H1 (cell line): ENCODE measurements around the gene RPP25L. TPM values are rescaled to one million over a fixed set of nuclear protein-coding genes. Genes with fewer than 3 reads are reported as not detected.

Experiments used
- CTCF ChIA-PET: fragments of 300-600 bp; sonication (Branson Sonifier 250); formaldehyde crosslinking; loops from one replicate; lab custom pipeline; 2021; ENCODE audit not compliant: partially characterized antibody; lab: Charles Lee
- POLR2A ChIA-PET: fragments of 300-600 bp; sonication (Branson Sonifier 250); formaldehyde crosslinking; loops from one replicate; lab custom pipeline; 2021; ENCODE audit warnings: inconsistent platforms; ENCODE audit not compliant: partially characterized antibody; lab: Charles Lee
- DNase-seq, 2 experiments: peaks; one replicate each; pipeline versions ENCODE4 v3.0.0 to v3.0.0-alpha.2; 2010 to 2022; ENCODE audit warnings: low spot score in 2 of 2, low read depth in 1 of 2, mixed read lengths in 1 of 2
- FAIRE-seq: peaks from 2 replicates; lab custom pipeline; 2011; peaks lifted over from hg19 to GRCh38; lab: Jason Lieb, UNC
- H2AFZ ChIP-seq: 2 replicates; pipeline ENCODE4 v1.8.1; 2012; ENCODE audit warnings: low read length, inconsistent platforms
- H2AK5ac ChIP-seq: 2 replicates; pipeline ENCODE4 v1.6.1; 2013; ENCODE audit warnings: low read depth, low read length
- H2BK120ac ChIP-seq: replicated peaks from 2 replicates; pipeline ENCODE3; 2013; ENCODE audit warnings: low read depth, low read length, inconsistent platforms
- H2BK12ac ChIP-seq: 2 replicates; pipeline ENCODE4 v1.6.1; 2013; ENCODE audit warnings: low read depth, low read length
- H2BK15ac ChIP-seq: 2 replicates; pipeline ENCODE4 v1.6.1; 2013; ENCODE audit warnings: low read length
- H2BK20ac ChIP-seq: 2 replicates; pipeline ENCODE4 v1.6.1; 2013; ENCODE audit warnings: low read length
- H2BK5ac ChIP-seq: 2 replicates; pipeline ENCODE4 v1.6.1; 2013; ENCODE audit warnings: low read depth, low read length
- H3K14ac ChIP-seq: 2 replicates; pipeline ENCODE4 v1.6.1; 2013; ENCODE audit warnings: inconsistent platforms; ENCODE audit not compliant: insufficient read length
- H3K18ac ChIP-seq: 2 replicates; pipeline ENCODE4 v1.6.1; 2013; ENCODE audit warnings: low read length; ENCODE audit errors: extremely low read depth
- H3K23ac ChIP-seq: 2 replicates; pipeline ENCODE4 v1.6.1; 2013; ENCODE audit warnings: inconsistent platforms; ENCODE audit not compliant: insufficient read length
- H3K23me2 ChIP-seq: 2 replicates; pipeline ENCODE4 v1.6.1; 2013; ENCODE audit warnings: low read depth, low read length
- H3K27ac ChIP-seq: 2 replicates; pipeline ENCODE4 v1.6.1; 2011; ENCODE audit warnings: low read depth, low read length, inconsistent platforms
- H3K27me3 ChIP-seq, 4 experiments: replicated peaks in 1 of 4; 1 replicate in 1 of 4; 2 replicates in 3 of 4; pipeline versions ENCODE4 v1.6.1 to v1.8.1; 2011 to 2013; ENCODE audit warnings: low read length in 3 of 4, mild to moderate bottlenecking in 3 of 4, inconsistent platforms in 2 of 4, mixed read lengths in 2 of 4, moderate library complexity in 1 of 4; ENCODE audit not compliant: control insufficient read depth in 3 of 4, insufficient read depth in 3 of 4; ENCODE audit errors: extremely low read depth in 1 of 4
- H3K36me3 ChIP-seq, 4 experiments: 2 replicates each; pipeline versions ENCODE4 v1.6.1 to v1.8.1; 2011 to 2013; ENCODE audit warnings: mild to moderate bottlenecking in 4 of 4, low read length in 3 of 4, moderate library complexity in 2 of 4, control low read depth in 1 of 4, inconsistent platforms in 1 of 4; ENCODE audit not compliant: insufficient read depth in 4 of 4, control insufficient read depth in 2 of 4
- H3K4ac ChIP-seq: replicated peaks from 2 replicates; pipeline ENCODE3; 2013; ENCODE audit warnings: low read length, low read depth, mixed read lengths, inconsistent platforms; ENCODE audit not compliant: insufficient read length
- H3K4me1 ChIP-seq, 4 experiments: replicated peaks in 1 of 4; 1 replicate in 1 of 4; 2 replicates in 3 of 4; pipeline versions ENCODE4 v1.6.1 to v1.8.1; 2011 to 2013; ENCODE audit warnings: low read length in 3 of 4, inconsistent platforms in 2 of 4, mixed read lengths in 1 of 4; ENCODE audit not compliant: insufficient read depth in 4 of 4, control insufficient read depth in 3 of 4
- H3K4me2 ChIP-seq, 2 experiments: 2 replicates each; pipeline versions ENCODE4 v1.6.1 to v1.8.1; 2011 to 2013; ENCODE audit warnings: low read depth in 2 of 2, low read length in 2 of 2, control low read depth in 1 of 2, inconsistent platforms in 1 of 2, mild to moderate bottlenecking in 1 of 2; ENCODE audit not compliant: insufficient read depth in 1 of 2
- H3K4me3 ChIP-seq, 4 experiments: fragments of 200-600, 300-600 bp in 1 of 4; sonication (generic), shearing (Covaris generic), sonication (Bioruptor Twin) in 1 of 4; 2 replicates each; pipeline versions ENCODE4 v1.5.1 to v1.8.1; 2011 to 2016; ENCODE audit warnings: low read length in 4 of 4, low read depth in 3 of 4, control low read depth in 2 of 4, inconsistent platforms in 2 of 4, mild to moderate bottlenecking in 2 of 4, mixed read lengths in 1 of 4, moderate library complexity in 1 of 4; ENCODE audit not compliant: insufficient read depth in 2 of 4; ENCODE audit errors: extremely low read depth in 1 of 4
- H3K56ac ChIP-seq: replicated peaks from 2 replicates; pipeline ENCODE3; 2013; ENCODE audit warnings: low read depth, mild to moderate bottlenecking, mixed read lengths, low read length, inconsistent platforms; ENCODE audit not compliant: insufficient read length
- H3K79me1 ChIP-seq: 2 replicates; pipeline ENCODE4 v1.6.1; 2013; ENCODE audit warnings: low read depth, low read length, control low read depth
- H3K79me2 ChIP-seq, 2 experiments: 2 replicates each; pipeline versions ENCODE4 v1.6.1 to v1.8.1; 2012 to 2013; ENCODE audit warnings: low read length in 2 of 2, mild to moderate bottlenecking in 2 of 2, inconsistent platforms in 1 of 2; ENCODE audit not compliant: insufficient read depth in 2 of 2, control insufficient read depth in 1 of 2
- H3K9ac ChIP-seq, 4 experiments: replicated peaks in 1 of 4; 1 replicate in 1 of 4; 2 replicates in 3 of 4; pipeline versions ENCODE4 v1.6.1 to v1.8.1; 2011 to 2013; ENCODE audit warnings: low read depth in 3 of 4, low read length in 3 of 4, control low read depth in 2 of 4, mild to moderate bottlenecking in 2 of 4, moderate library complexity in 2 of 4, inconsistent platforms in 1 of 4; ENCODE audit errors: extremely low read depth in 1 of 4
- H3K9me3 ChIP-seq, 2 experiments: 2 replicates each; pipeline versions ENCODE4 v1.6.1 to v1.8.1; 2012 to 2013; ENCODE audit warnings: mild to moderate bottlenecking in 2 of 2, moderate library complexity in 2 of 2, control low read depth in 1 of 2, inconsistent platforms in 1 of 2, low read depth in 1 of 2, low read length in 1 of 2, mixed read lengths in 1 of 2; ENCODE audit not compliant: insufficient read depth in 2 of 2
- H4K20me1 ChIP-seq, 2 experiments: replicated peaks in 1 of 2; 2 replicates each; pipeline versions ENCODE3 to v1.8.1; 2011 to 2013; ENCODE audit warnings: inconsistent platforms in 2 of 2, low read length in 2 of 2, mild to moderate bottlenecking in 1 of 2; ENCODE audit not compliant: insufficient read depth in 2 of 2, control insufficient read depth in 1 of 2
- H4K5ac ChIP-seq: 2 replicates; pipeline ENCODE4 v1.6.1; 2013; ENCODE audit warnings: low read length, low read depth, mixed read lengths, inconsistent platforms; ENCODE audit not compliant: insufficient read length
- H4K8ac ChIP-seq: 2 replicates; pipeline ENCODE4 v1.8.0; 2013; ENCODE audit warnings: mild to moderate bottlenecking, moderate library complexity, low read length, inconsistent platforms; ENCODE audit not compliant: insufficient read depth; ENCODE audit errors: extremely low read depth
- H4K91ac ChIP-seq: replicated peaks from 2 replicates; pipeline ENCODE3; 2013; ENCODE audit warnings: low read length, mixed read lengths, inconsistent platforms; ENCODE audit not compliant: insufficient read length
- ASH2L ChIP-seq: fragments of 200-600, 300-600 bp; sonication (generic); IDR thresholded peaks from one replicate; pipeline ENCODE4 v1.7.1; 2017; ENCODE audit warnings: low read length
- CBX8 ChIP-seq: fragments of 300-800, 300-1000 bp; sonication (generic); IDR thresholded peaks from 2 replicates; pipeline ENCODE4 v1.7.1; 2016; ENCODE audit warnings: low read depth, low read length, borderline replicate concordance
- CTBP2 ChIP-seq: IDR thresholded peaks from 2 replicates; pipeline ENCODE4 v1.7.0; 2011; ENCODE audit warnings: borderline replicate concordance, mild to moderate bottlenecking, moderate library complexity, mixed read lengths, low read length; ENCODE audit not compliant: insufficient read depth, insufficient read length
- CTCF ChIP-seq, 3 experiments: IDR thresholded peaks; 1 replicate in 2 of 3; 2 replicates in 1 of 3; pipeline versions ENCODE4 v1.5.1 to v1.6.1; 2011; ENCODE audit warnings: low read length in 3 of 3, mild to moderate bottlenecking in 3 of 3, inconsistent platforms in 2 of 3, low read depth in 1 of 3, moderate library complexity in 1 of 3; ENCODE audit not compliant: insufficient read depth in 1 of 3; ENCODE audit errors: control extremely low read depth in 1 of 3
- NANOG ChIP-seq: IDR thresholded peaks from 2 replicates; pipeline ENCODE4 v1.6.1; 2011; ENCODE audit warnings: low read length, low read depth, mild to moderate bottlenecking, inconsistent platforms; ENCODE audit not compliant: insufficient read depth, poor library complexity, severe bottlenecking
- PHF8 ChIP-seq: fragments of 200-600 bp; sonication (generic); conservative IDR thresholded peaks from 2 replicates; pipeline ENCODE4 v1.7.1; 2012; ENCODE audit warnings: low read depth, mild to moderate bottlenecking, inconsistent platforms, low read length, moderate library complexity
- RNF2 ChIP-seq: fragments of 200-900, 300-1000 bp; sonication (generic); IDR thresholded peaks from 2 replicates; pipeline ENCODE4 v1.7.1; 2016; ENCODE audit warnings: borderline replicate concordance, low read depth, mild to moderate bottlenecking, antibody characterized with exemption, low read length; ENCODE audit not compliant: poor library complexity, severe bottlenecking; ENCODE audit errors: missing control alignments
- SRF ChIP-seq: IDR thresholded peaks from 2 replicates; pipeline ENCODE4 v1.6.1; 2011; ENCODE audit warnings: mild to moderate bottlenecking, low read depth, low read length, moderate library complexity
- WGBS, 2 experiments: shearing (Covaris generic) in 1 of 2; methylation state at CpG; one replicate each; pipeline versions ENCODE4 v1.1.6 to v1.1.7; 2013 to 2015; ENCODE audit warnings: low lambda C conversion rate in 2 of 2, mixed read lengths in 2 of 2, inconsistent platforms in 1 of 2, low coverage in 1 of 2, missing lambda C conversion rate in 1 of 2; ENCODE audit not compliant: insufficient replicate concordance in 2 of 2, insufficient coverage in 1 of 2, insufficient read length in 1 of 2; ENCODE audit errors: extremely low coverage in 1 of 2, missing lambda C conversion rate in 1 of 2; 5-methylcytosine and 5-hydroxymethylcytosine counted together
- polyA plus RNA-seq, 7 experiments: library from polyadenylated mRNA; depleted of rRNA in 3 of 7; stranded (reverse) in 5 of 7; unstranded in 2 of 7; fragments of >200 nt in 5 of 7; fragments of 200-250 nt in 2 of 7; gene quantifications; 1 replicate in 5 of 7; 2 replicates in 1 of 7; 4 replicates in 1 of 7; pipeline versions ENCODE4 v1.2.1 to v1.2.3, GENCODE V29; 2011 to 2013; ENCODE audit warnings: missing spikeins in 2 of 7, mixed read lengths in 2 of 7
- total RNA-seq: library from RNA; stranded (reverse); fragmentation: NEBNext Ultra II Directional; extraction: Animal tissue kit (Norgen Biotek cat#: 25700); gene quantifications from 2 replicates; pipeline ENCODE4 v1.2.1, GENCODE V29; 2021
- TF ChIP-seq, protein P1 (sequence below): IDR thresholded peaks from 2 replicates; pipeline ENCODE4 v1.6.1; 2012; ENCODE audit warnings: inconsistent platforms

RPP25L gene
- total and polyA plus RNA-seq, 2 of the 8 experiments (the other 6 are each of a cell fraction or from before 2014, with no cell fraction given) = 21.6 to 75.0 TPM

DNA sequence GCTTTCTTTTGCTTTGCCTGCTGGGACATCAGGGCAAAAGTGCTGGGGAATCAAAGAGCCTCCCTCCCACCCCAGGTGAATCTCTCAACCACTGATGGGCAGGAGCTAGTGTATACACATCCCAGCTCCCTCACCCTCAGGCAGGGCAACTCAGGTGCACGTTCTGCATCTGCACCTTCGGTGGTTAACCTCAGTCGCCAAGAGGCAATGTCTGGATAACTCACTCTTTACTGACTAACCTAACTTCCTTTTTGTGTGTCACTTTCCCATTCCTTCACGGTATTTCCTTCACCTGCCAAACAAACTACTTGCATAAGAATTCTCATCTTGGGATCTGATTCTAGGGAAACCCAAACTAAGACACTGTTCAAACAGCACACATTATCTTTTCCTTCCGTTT lies 48.6 kb downstream of the RPP25L start:
- Histone ChIP-seq H2BK20ac (no peak overlapping the region), H3K56ac (no peak overlapping the region), H3K9me3 (0 out of 4 replicates have a peak, but pooled peaks cover 0 to 3% of the 10 kb centered on the region in 2 experiments), H3K14ac (no peak overlapping the region), H3K23ac (no peak overlapping the region), H2BK12ac (no peak overlapping the region), H3K4me3 (no peak overlapping the region), H3K27ac (no peak overlapping the region), H3K79me2 (no peaks in the 10 kb centered on the region), H3K18ac (no peak overlapping the region), H3K9ac (no peak overlapping the region), H4K20me1 (no peaks in the 10 kb centered on the region), H3K4me1 (peaks cover 5 to 32% (median 20%) of the 10 kb centered on the region in 4 experiments), H2BK5ac (no peak overlapping the region), H3K4me2 (no peak overlapping the region), H3K79me1 (no peaks in the 10 kb centered on the region), H4K5ac (no peak overlapping the region), H3K4ac (no peak overlapping the region), H2AK5ac (no peak overlapping the region), H4K91ac (no peak overlapping the region), H3K27me3 (peaks cover 0 to 3% (median 1%) of the 10 kb centered on the region in 4 experiments; a peak in 3 of 7 replicates), H3K36me3 (no peaks in the 10 kb centered on the region), H4K8ac (no peak overlapping the region), H2BK120ac (no peak overlapping the region), H2BK15ac (no peak overlapping the region), H2AFZ (no peak overlapping the region), H3K23me2 (no peaks in the 10 kb centered on the region)
- WGBS, 2 experiments = 84% methylated on average over 5 of the region's 5 CpGs; no CpG with 5 or more reads in 1 of the 2 experiments
- DNase-seq = no peak
- no peak for FAIRE-seq
- POLR2A ChIA-PET = interaction anchor here (1.1 to 1.6 kb wide), 2 partner anchors 22 to 48 kb away, joined by 3 to 6 read pairs; no protein-coding TSS in a partner anchor
- CTCF ChIA-PET = interaction anchor here (0.8 to 11.9 kb wide), 32 partner anchors 7 to 159 kb away, joined by 3 to 241 read pairs (median 8); partner anchors contain the start of genes CNTFR and SIGMAR1
- TF ChIP-seq, protein P1, sequence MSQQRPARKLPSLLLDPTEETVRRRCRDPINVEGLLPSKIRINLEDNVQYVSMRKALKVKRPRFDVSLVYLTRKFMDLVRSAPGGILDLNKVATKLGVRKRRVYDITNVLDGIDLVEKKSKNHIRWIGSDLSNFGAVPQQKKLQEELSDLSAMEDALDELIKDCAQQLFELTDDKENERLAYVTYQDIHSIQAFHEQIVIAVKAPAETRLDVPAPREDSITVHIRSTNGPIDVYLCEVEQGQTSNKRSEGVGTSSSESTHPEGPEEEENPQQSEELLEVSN = no peak
- TF ChIP-seq CTCF (IDR thresholded peaks at IDR 0.05; ENCODE audit: control extremely low read depth in 1 of 3, insufficient read depth in 1 of 3, low read depth in 1 of 3, low read length in 3 of 3) (no peak), SRF (no peak), CTBP2 (no peak), PHF8 (no peak), NANOG (no peak), CBX8 (no peak), RNF2 (no peak), ASH2L (no peak)
